ENCODE data around the gene PARP1.

- no peak for TF ChIP-seq EZH2 (IDR thresholded peaks at IDR 0.05; ENCODE audit: insufficient read depth, poor library complexity, severe bottlenecking)
- TF ChIP-seq EZH2phosphoT487 (IDR thresholded peaks at IDR 0.05; ENCODE audit: insufficient read depth, low read depth) = no peak
These were observed 2.4 kb downstream of the PARP1 start for GRCh38 chr1:226405411-226405988.
